ENCODE measurements around the gene SMIM17. TPM values are rescaled to one million over a fixed set of nuclear protein-coding genes. Genes with fewer than 3 reads are reported as not detected.

Gene SMIM17
- total and polyA plus RNA-seq, 2 of the 13 experiments (the other 11 are each of a cell fraction or from before 2014, with no cell fraction given), result 0.21 to 0.53 TPM

GRCh38 chr19:56664511-56664910 lies 21.6 kb downstream of the SMIM17 start:
- DNase-seq (ENCODE audit: low spot score) (no peak), FAIRE-seq (no peak), ATAC-seq (no peak)
- ChIA-PET POLR2A (no interaction called here), CTCF (ENCODE audit: low intra/inter-chr PET ratio, low total read pairs) (no interaction called here)
- Histone ChIP-seq H3K9ac (ENCODE audit: insufficient read depth, low read depth, low read length) (no peak overlapping the region), H3K79me2 (ENCODE audit: insufficient read depth, low read length) (no peaks in the 10 kb centered on the region), H3K27ac (ENCODE audit: extremely low read length, insufficient read depth, low read length) (no peak overlapping the region), H3K36me3 (replicated peaks in 1 of 2; ENCODE audit: control insufficient read depth in 1 of 2, insufficient read depth in 2 of 2, low read length in 2 of 2) (no peaks in the 10 kb centered on the region), H3K4me1 (ENCODE audit: insufficient read depth, low read length) (no peaks in the 10 kb centered on the region), H3K4me3 (replicated peaks in 1 of 3; ENCODE audit: insufficient read depth in 1 of 3, low read depth in 2 of 3, low read length in 3 of 3) (no peak overlapping the region), H4K20me1 (ENCODE audit: insufficient read depth, low read length) (no peaks in the 10 kb centered on the region), H3K27me3 (ENCODE audit: control insufficient read depth in 1 of 2, insufficient read depth in 2 of 2, low read length in 2 of 2) (no peaks in the 10 kb centered on the region), H2AFZ (ENCODE audit: low read length) (no peak overlapping the region), H3K9me3 (ENCODE audit: low read length) (peaks cover 25% of the 10 kb centered on the region), H3K4me2 (ENCODE audit: low read depth, low read length) (no peak overlapping the region)
- WGBS (ENCODE audit: low lambda C conversion rate), result 86% methylated on average over 34 of the region's 43 CpGs
- in situ Hi-C loops (cut with HindIII; ENCODE audit: extremely low pct_ligation_motif_present, low pct_unique_long_range_greater_than_20kb) (no loop called here), intact Hi-C loops (cut with micrococcal nuclease; ENCODE audit: unreplicated experiment) (no loop called here)
- BruUV-seq (replicated peaks), result no TSS peak
- no peak for TF ChIP-seq ESRRA (CRISPR knock-in tag; IDR thresholded peaks at IDR 0.05; ENCODE audit: low read depth)

GRCh38 chr19:56667311-56667870 lies 24.4 kb downstream of the SMIM17 start:
- H3K27ac ChIP-seq (ENCODE audit: extremely low read length, insufficient read depth, low read length), result no peak overlapping the region
- H3K4me3 ChIP-seq (replicated peaks in 1 of 3; ENCODE audit: insufficient read depth in 1 of 3, low read depth in 2 of 3, low read length in 3 of 3), result no peak overlapping the region
- in situ Hi-C loops (cut with HindIII; ENCODE audit: extremely low pct_ligation_motif_present, low pct_unique_long_range_greater_than_20kb), result no loop called here
- ATAC-seq (peak; percentile 59), FAIRE-seq (no peak), DNase-seq (ENCODE audit: low spot score) (no peak)
- H4K20me1 ChIP-seq (ENCODE audit: insufficient read depth, low read length), result no peaks in the 10 kb centered on the region
- H3K9ac ChIP-seq (ENCODE audit: insufficient read depth, low read depth, low read length), result no peak overlapping the region
- no TSS peak for BruUV-seq (replicated peaks)
- no peaks in the 10 kb centered on the region for H3K4me1 ChIP-seq (ENCODE audit: insufficient read depth, low read length)
- no peaks in the 10 kb centered on the region for H3K79me2 ChIP-seq (ENCODE audit: insufficient read depth, low read length)
- H3K4me2 ChIP-seq (ENCODE audit: low read depth, low read length), result peak overlapping the region; percentile 46
- ChIA-PET CTCF (ENCODE audit: low intra/inter-chr PET ratio, low total read pairs) (no interaction called here), POLR2A (no interaction called here)
- whole genome bisulfite sequencing (ENCODE audit: low lambda C conversion rate), result 0% methylated on average over 1 of the region's 6 CpGs
- no peaks in the 10 kb centered on the region for H3K36me3 ChIP-seq (replicated peaks in 1 of 2; ENCODE audit: control insufficient read depth in 1 of 2, insufficient read depth in 2 of 2, low read length in 2 of 2)
- H3K9me3 ChIP-seq (ENCODE audit: low read length), result peaks cover 3% of the 10 kb centered on the region; the same call in 1 of the 2 replicates
- no peak overlapping the region for H2AFZ ChIP-seq (ENCODE audit: low read length)
- H3K27me3 ChIP-seq (ENCODE audit: control insufficient read depth in 1 of 2, insufficient read depth in 2 of 2, low read length in 2 of 2), result no peaks in the 10 kb centered on the region
- intact Hi-C loops (cut with micrococcal nuclease; ENCODE audit: unreplicated experiment), result no loop called here
- TF ChIP-seq GABPA (IDR thresholded peaks at IDR 0.05; ENCODE audit: low read depth, low read length) (no peak), GABPA (CRISPR knock-in tag; IDR thresholded peaks at IDR 0.05; ENCODE audit: low read depth) (peak; percentile 62), ZNF567 (CRISPR knock-in tag; IDR thresholded peaks at IDR 0.05; ENCODE audit: borderline replicate concordance) (no peak), ZNF768 (CRISPR knock-in tag; IDR thresholded peaks at IDR 0.05) (peak; percentile 48; the same call in 1 of the 2 replicates), ZNF263 (CRISPR knock-in tag; IDR thresholded peaks at IDR 0.05) (peak; percentile 85), ELF1 (CRISPR knock-in tag; IDR thresholded peaks at IDR 0.05) (0 out of 2 replicates have a peak, but pooled peaks have one; percentile 25), NFRKB (IDR thresholded peaks at IDR 0.05) (no peak), GABPB1 (CRISPR knock-in tag; IDR thresholded peaks at IDR 0.05) (0 out of 2 replicates have a peak, but pooled peaks have one; percentile 38), ZBTB44 (CRISPR knock-in tag; IDR thresholded peaks at IDR 0.05) (no peak), ZBTB7B (CRISPR knock-in tag; IDR thresholded peaks at IDR 0.05) (no peak), SAP130 (CRISPR knock-in tag; IDR thresholded peaks at IDR 0.05; ENCODE audit: low read depth) (no peak), SMYD3 (CRISPR knock-in tag; IDR thresholded peaks at IDR 0.05) (no peak)
- TF ChIP-seq, protein P1, sequence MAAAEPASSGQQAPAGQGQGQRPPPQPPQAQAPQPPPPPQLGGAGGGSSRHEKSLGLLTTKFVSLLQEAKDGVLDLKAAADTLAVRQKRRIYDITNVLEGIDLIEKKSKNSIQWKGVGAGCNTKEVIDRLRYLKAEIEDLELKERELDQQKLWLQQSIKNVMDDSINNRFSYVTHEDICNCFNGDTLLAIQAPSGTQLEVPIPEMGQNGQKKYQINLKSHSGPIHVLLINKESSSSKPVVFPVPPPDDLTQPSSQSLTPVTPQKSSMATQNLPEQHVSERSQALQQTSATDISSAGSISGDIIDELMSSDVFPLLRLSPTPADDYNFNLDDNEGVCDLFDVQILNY (CRISPR knock-in tag; conservative IDR thresholded peaks at IDR 0.05), result no peak
- TF ChIP-seq, protein P2, sequence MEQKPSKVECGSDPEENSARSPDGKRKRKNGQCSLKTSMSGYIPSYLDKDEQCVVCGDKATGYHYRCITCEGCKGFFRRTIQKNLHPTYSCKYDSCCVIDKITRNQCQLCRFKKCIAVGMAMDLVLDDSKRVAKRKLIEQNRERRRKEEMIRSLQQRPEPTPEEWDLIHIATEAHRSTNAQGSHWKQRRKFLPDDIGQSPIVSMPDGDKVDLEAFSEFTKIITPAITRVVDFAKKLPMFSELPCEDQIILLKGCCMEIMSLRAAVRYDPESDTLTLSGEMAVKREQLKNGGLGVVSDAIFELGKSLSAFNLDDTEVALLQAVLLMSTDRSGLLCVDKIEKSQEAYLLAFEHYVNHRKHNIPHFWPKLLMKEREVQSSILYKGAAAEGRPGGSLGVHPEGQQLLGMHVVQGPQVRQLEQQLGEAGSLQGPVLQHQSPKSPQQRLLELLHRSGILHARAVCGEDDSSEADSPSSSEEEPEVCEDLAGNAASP (CRISPR knock-in tag; IDR thresholded peaks at IDR 0.05; ENCODE audit: borderline replicate concordance), result no peak

Measured in HepG2 (cell line).